Right ventricle myocardium inferior (tissue), 1 donor: ENCODE measurements around the gene ETNPPL. TPM values are rescaled to one million over a fixed set of nuclear protein-coding genes. Genes with fewer than 3 reads are reported as not detected.

ENCODE experiments used
- ATAC-seq: fragments of 200-7000 bp; cut with Tn5 transposase; one replicate; pipeline ENCODE4 v1.9.1; 2020; ENCODE audit warnings: mild to moderate bottlenecking, moderate library complexity
- DNase-seq: peaks from one replicate; pipeline ENCODE4 v3.0.0; 2021; ENCODE audit errors: missing footprints
- intact Hi-C: fragments of 100-400 bp; cut with DNase I; formaldehyde crosslinking; loops from one replicate; pipeline ENCODE4 v1.11.0; 2022
- long read RNA-seq: library from polyadenylated mRNA; unstranded; transcript quantifications from one replicate; pipeline ENCODE4 v2.0.0, GENCODE V29; 2021
- total RNA-seq: library from RNA; stranded (reverse); fragmentation: NEBNext Ultra II Directional; extraction: Animal tissue kit (Norgen Biotek cat#: 25700); gene quantifications from one replicate; pipeline ENCODE4 v1.2.1, GENCODE V29; 2021
- donor health status: DM: no; HTN: yes; CAD: no; lungs with severe emphysema.

ETNPPL gene
- total RNA-seq: 20.3 TPM
- long read RNA-seq, transcript ETNPPL-201 (13 exons, 2,099 nt): major isoform, 18 of 24 reads
- long read RNA-seq, partial matches to known transcripts: 0 of 24 reads
- long read RNA-seq, other reads (novel, unspliced or antisense): 6 of 24 reads

DNA sequence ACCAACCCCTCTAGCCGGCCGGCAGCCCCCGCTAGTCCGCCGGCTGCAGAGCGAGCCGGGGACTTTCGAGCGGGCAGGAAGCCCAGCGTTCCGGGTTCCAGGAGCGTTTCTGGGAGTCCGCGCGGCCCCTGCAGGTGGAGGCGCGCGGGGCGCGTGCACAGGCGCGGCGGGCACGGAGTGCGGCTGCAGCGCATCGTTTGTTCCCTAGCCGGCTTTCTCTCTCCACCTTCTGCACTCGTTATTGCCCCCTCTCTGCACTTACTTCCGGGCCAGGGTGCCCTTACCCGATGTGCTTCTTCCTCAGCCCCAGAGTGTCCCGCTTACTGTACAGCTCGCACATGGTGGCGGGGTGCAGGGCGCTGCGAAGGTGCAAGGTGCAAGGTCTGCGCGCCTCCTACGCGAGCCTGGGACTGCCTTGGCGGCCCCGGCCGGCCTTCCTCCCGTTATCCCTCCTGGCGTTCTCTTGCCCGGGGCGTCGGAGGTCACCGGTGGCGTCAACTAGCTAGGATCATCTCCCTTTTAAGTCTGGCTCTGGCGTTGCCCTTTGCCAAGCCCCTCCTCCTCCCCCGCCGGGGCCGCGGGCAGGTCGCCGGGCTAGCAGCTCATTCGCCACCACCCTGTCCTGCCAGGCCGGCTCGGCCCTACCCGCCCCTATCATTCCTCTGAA, at the start of gene ETNPPL:
Gene ETNPPL, minus strand, starts transcription at position 495 of the 667 bp plus-strand sequence. Its CDS starts 155 bp downstream, at position 340.
- intact Hi-C loops: loop anchor here (2.0 kb wide), 1 partner anchor 68 kb away; no protein-coding TSS in a partner anchor
- ATAC-seq (peak; percentile 74), DNase-seq (no peak)

DNA sequence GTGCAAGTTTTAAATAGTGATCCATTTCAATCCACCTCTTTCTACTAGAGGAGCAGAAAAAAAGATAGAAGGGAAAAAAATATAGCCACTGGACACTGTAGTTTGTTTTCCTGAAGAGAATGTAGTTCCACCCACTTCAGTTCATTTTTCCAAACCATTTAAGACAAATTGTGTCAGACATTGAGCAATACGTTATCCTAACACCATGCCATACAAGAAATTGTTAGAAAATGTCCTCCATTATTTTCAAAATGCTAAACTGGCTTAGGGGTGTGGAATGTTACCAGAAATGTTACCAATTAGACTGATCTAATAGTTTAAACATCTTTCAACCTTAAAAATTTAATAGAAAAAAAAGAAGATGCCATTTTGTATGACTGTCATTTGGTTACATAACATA, 48.6 kb upstream of the ETNPPL start:
- DNase-seq: no peak
- ATAC-seq: no peak
- intact Hi-C loops: no loop called here

- no peak for ATAC-seq
- intact Hi-C loops: no loop called here
These were observed 47.2 kb upstream of the ETNPPL start for GRCh38 chr4:108810087-108810486.

DNA sequence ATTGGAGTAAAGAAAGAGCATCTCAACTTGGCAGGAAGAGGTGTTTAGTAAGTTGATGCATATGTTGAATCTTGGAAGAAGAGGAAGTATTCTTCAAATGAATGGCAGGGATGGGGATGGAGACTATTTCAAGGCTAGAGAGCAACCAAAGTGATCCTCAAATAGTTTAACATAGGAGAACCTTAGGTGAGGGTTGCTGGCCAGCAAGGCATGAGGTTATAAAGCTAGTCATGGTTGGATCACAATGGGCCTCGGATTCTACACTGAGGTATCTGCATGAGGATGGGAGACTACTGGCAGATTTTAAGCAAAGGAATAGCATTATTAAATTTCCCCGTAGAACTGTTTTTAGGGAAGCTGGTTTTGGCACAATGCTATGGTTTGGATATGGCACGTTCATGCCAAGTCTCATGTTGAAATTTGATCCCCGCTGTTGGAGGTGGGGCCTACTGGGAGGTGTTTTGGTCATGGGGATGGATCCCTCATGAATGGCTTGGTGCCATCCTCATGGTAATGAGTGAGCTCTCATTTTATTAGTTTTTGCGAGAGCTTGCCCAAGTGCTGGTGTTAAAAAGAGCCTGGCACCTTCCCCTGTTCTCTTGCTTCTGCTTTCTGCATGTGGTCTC, 41.9 kb upstream of the ETNPPL start:
- ATAC-seq (no peak), DNase-seq (no peak)
- intact Hi-C loops: no loop called here

More at GRCh38 chr4:108810087-108810486, 47.2 kb upstream of the ETNPPL start:
- no peak for DNase-seq

DNA sequence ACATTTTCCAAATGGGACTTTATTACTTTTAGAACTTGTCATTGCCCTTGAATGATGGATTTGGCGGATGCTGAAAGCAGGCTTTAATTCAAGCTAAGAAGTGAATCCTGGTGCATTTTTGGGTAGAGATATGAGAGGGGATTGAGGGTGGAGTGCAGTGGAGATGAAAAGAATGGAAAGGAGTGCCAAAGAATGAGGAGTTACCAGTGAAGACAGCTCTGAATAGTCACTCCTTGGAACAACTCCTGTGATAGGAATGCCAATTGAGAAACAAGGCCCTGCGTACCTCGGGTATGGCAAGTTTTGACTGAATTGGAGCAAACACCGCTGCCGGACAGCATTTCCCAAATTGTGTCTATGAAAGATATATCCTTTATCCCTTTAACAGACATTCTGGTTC, 36.5 kb upstream of the ETNPPL start:
- no peak for ATAC-seq
- no peak for DNase-seq
- intact Hi-C loops: no loop called here

DNA sequence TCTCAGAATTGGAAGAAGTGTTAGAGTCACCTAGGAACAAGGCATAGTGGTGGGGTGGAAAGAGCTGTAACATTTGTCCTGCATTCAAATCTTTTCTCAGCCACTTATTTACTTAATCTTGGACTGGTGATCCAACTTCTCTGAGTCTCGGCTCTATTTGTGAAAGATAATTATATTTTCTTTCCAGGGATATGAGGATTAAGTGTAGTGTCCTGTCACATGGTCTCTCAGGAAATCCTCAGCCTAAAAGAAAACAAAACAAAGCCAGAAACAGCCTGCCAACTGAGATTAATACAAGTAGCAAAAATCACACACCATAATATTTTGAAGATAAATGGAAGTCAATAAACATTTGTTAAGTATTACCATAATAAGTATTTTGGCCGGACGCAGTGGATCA, 33.3 kb upstream of the ETNPPL start:
- ATAC-seq: peak; percentile 26
- no peak for DNase-seq
- intact Hi-C loops: no loop called here

DNA sequence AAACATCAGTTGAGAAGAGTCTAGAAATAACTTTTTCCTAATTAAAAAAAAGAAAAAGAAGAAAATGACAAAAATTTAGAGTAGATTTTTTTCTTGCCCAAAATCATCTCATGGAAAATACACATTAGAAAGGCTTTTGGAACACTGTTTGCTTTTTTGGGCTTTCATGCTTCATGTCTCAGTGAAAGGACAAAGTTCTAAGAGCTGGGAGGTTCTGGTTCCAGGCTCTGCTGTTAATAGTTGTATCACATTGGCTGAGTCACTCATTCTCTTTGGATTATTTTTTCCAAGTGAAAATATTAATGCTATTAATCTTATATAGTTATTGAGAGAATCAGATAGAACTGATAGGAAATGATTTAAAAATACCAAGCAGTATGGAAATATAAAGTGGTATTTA, 32.9 kb upstream of the ETNPPL start:
- no peak for DNase-seq
- ATAC-seq: no peak
- intact Hi-C loops: no loop called here

- ATAC-seq: peak; percentile 44
- intact Hi-C loops: no loop called here
- no peak for DNase-seq
These were observed 31.3 kb upstream of the ETNPPL start for GRCh38 chr4:108794136-108794535.

GRCh38 chr4:108793415-108793814, 30.6 kb upstream of the ETNPPL start:
- DNase-seq: no peak
- no peak for ATAC-seq
- intact Hi-C loops: no loop called here

DNA sequence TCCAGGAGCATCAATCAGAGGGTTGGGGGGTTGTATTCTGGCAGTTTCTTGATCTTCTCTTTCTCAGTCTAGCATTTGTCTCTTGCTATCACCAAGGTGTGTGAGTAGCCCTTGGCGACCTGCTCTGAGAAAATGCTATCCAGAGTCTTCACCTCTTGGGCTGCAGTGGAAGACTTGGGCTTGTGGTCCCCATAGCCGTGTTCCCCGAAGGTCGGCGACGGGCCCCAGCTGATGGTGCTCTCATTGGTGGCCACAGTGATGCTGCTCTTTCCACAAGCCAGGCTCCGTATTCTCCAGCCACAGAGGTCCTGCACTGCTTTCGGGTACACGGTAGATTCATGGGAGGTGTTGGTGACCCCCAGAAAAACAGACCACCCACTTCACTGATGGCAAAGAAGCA, 25.9 kb upstream of the ETNPPL start:
- intact Hi-C loops: no loop called here
- ATAC-seq (no peak), DNase-seq (no peak)

GRCh38 chr4:108787724-108788123, 24.9 kb upstream of the ETNPPL start:
- no peak for DNase-seq
- no peak for ATAC-seq
- intact Hi-C loops: no loop called here

- DNase-seq (no peak), ATAC-seq (no peak)
- intact Hi-C loops: no loop called here
These were observed 24.3 kb upstream of the ETNPPL start for GRCh38 chr4:108787106-108787505.

- DNase-seq (no peak), ATAC-seq (no peak)
- intact Hi-C loops: no loop called here
These were observed 23.5 kb upstream of the ETNPPL start for GRCh38 chr4:108786351-108786750.

GRCh38 chr4:108783665-108784463, 21.0 kb upstream of the ETNPPL start:
- ATAC-seq (no peak), DNase-seq (no peak)
- intact Hi-C loops: no loop called here

- no peak for ATAC-seq
- intact Hi-C loops: no loop called here
- no peak for DNase-seq
These were observed 17.1 kb upstream of the ETNPPL start for GRCh38 chr4:108779958-108780357.

DNA sequence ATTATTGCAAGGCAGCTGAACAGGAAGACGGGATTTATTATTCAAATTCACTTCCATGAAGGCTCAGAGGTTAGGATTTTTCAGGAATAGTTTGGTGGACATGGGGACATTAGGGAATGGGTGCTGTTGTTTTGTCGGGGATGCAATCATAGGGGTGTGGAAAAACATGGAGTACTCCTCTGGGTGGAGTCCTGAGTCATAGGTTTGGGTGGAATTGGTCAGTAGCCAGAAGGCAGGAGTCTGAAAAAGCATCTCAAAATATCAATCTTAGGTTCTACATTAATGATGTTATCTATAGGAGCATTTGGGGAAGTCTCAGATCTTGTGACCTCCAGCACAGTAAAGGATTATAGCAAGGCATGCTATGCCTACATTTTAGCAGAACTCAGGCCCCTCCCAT, 14.5 kb upstream of the ETNPPL start:
- ATAC-seq (no peak), DNase-seq (no peak)
- intact Hi-C loops: no loop called here

- no peak for DNase-seq
- intact Hi-C loops: no loop called here
- ATAC-seq: no peak
These were observed 13.1 kb upstream of the ETNPPL start for GRCh38 chr4:108775921-108776320.

- ATAC-seq (peak; percentile 95), DNase-seq (peak; percentile 85)
- intact Hi-C loops: no loop called here
These were observed 12.1 kb upstream of the ETNPPL start for GRCh38 chr4:108774809-108775530.

DNA sequence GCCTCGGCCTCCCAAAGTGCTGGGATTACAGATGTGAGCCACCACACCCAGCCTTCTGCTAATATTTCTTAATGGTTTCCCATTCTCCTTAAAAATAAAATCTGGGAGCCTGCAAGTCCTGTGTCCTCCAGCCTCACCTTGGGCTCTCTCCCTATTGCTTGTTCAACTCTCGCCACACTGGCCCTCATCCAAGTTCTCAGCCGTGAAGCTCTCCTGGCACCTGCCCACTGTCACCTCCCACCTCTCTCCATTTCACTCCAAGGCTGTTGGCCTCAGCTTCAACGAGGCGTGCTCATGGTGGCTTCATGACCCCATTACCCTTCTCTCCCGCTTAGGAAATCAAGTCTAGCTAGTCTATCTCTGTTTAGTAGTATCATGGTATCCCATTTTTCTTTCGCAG, 9.5 kb upstream of the ETNPPL start:
- peak; percentile 49 for ATAC-seq

More for the DNA sequence above, 9.5 kb upstream of the ETNPPL start:
- intact Hi-C loops: no loop called here
- DNase-seq: no peak
